ENCODE results near the gene LILRB4. TPM values are rescaled to one million over a fixed set of nuclear protein-coding genes. Genes with fewer than 3 reads are reported as not detected.

The LILRB4 gene
- total and polyA plus RNA-seq, 2 donors (not counting 3 experiments of a cell fraction or from before 2014, with no cell fraction given) = not detected

- FAIRE-seq (no peak), DNase-seq (ENCODE audit: low read depth, low spot score) (no peak)
- no peak for TF ChIP-seq MYC (IDR thresholded peaks at IDR 0.05; ENCODE audit: low read depth, low read length)
- no peak for TF ChIP-seq EZH2 (IDR thresholded peaks at IDR 0.05; ENCODE audit: borderline replicate concordance, low read depth, low read length, severe bottlenecking)
- no peak for TF ChIP-seq JUN (IDR thresholded peaks at IDR 0.05; ENCODE audit: borderline replicate concordance, insufficient read depth, insufficient read length, low read depth)
- no peak for TF ChIP-seq CTCF (IDR thresholded peaks at IDR 0.05; ENCODE audit: extremely low read depth in 1 of 2, insufficient read depth in 1 of 2, low read depth in 1 of 2, low read length in 2 of 2)
- TF ChIP-seq GATA2 (IDR thresholded peaks at IDR 0.05; ENCODE audit: insufficient read depth, insufficient read length, low read depth, low read length) = no peak
- no peak for TF ChIP-seq POLR2A (IDR thresholded peaks at IDR 0.05; ENCODE audit: low read depth, low read length)
- TF ChIP-seq FOS (IDR thresholded peaks at IDR 0.05; ENCODE audit: borderline replicate concordance, insufficient read depth, low read length) = no peak
- TF ChIP-seq MAX (IDR thresholded peaks at IDR 0.05; ENCODE audit: insufficient read depth, insufficient read length) = no peak
- no peak for TF ChIP-seq POLR2AphosphoS5 (IDR thresholded peaks at IDR 0.05; ENCODE audit: insufficient read depth, low read depth, low read length)
- ChIA-PET POLR2A (no interaction called here), CTCF (no interaction called here)
- Histone ChIP-seq H3K9me3 (replicated peaks; ENCODE audit: control insufficient read depth, insufficient read depth, low read length) (no peaks in the 10 kb centered on the region), H3K4me2 (ENCODE audit: insufficient read depth, low read length) (no peak overlapping the region), H3K9ac (replicated peaks; ENCODE audit: extremely low read depth, insufficient read depth, low read length) (no peak overlapping the region), H4K20me1 (replicated peaks; ENCODE audit: control insufficient read depth, extremely low read depth, insufficient read depth, low read length) (no peaks in the 10 kb centered on the region), H3K36me3 (ENCODE audit: control insufficient read depth in 2 of 2, extremely low read depth in 1 of 2, insufficient read depth in 2 of 2, low read length in 2 of 2) (no peaks in the 10 kb centered on the region), H3K4me1 (ENCODE audit: control insufficient read depth, extremely low read depth, insufficient read depth, low read length) (no peaks in the 10 kb centered on the region), H3K9me1 (replicated peaks; ENCODE audit: control insufficient read depth, extremely low read depth, insufficient read depth, low read length) (no peaks in the 10 kb centered on the region), H3K4me3 (replicated peaks in 1 of 3; ENCODE audit: insufficient read depth in 1 of 3, low read depth in 1 of 3, low read length in 3 of 3) (no peak overlapping the region), H3K27me3 (ENCODE audit: control insufficient read depth in 2 of 2, insufficient read depth in 2 of 2, low read length in 2 of 2) (no peaks in the 10 kb centered on the region), H2AFZ (ENCODE audit: low read depth, low read length) (no peak overlapping the region), H3K79me2 (ENCODE audit: control insufficient read depth, insufficient read depth, low read length) (no peaks in the 10 kb centered on the region), H3K27ac (ENCODE audit: insufficient read depth, low read depth, low read length) (no peak overlapping the region)
- no TSS peak for BruUV-seq (replicated peaks)
- intact Hi-C loops (cut with micrococcal nuclease) (no loop called here), dilution Hi-C loops (cut with MboI; ENCODE audit: extremely low pct_ligation_motif_present, low sequenced_read_pairs) (no loop called here)
Observed at GRCh38 chr19:54692298-54692615, 29.5 kb downstream of the LILRB4 start.
